Chondrocyte (in vitro differentiated cells): ENCODE data around the gene IFNAR1. TPM values are rescaled to one million over a fixed set of nuclear protein-coding genes. Genes with fewer than 3 reads are reported as not detected.

Experiments
- DNase-seq: peaks from one replicate; pipeline ENCODE4 v3.0.0; 2021; ENCODE audit warnings: mixed read lengths, low spot score
- H3K27ac Mint-ChIP-seq: one replicate; pipeline ENCODE4 v1.8.0; 2021; ENCODE audit warnings: mild to moderate bottlenecking, moderate library complexity, mixed read lengths; ENCODE audit not compliant: unreplicated experiment
- H3K27me3 Mint-ChIP-seq: 2 replicates; pipeline ENCODE4 v1.8.0; 2021; ENCODE audit warnings: low read depth, mixed read lengths
- H3K36me3 Mint-ChIP-seq: 2 replicates; pipeline ENCODE4 v1.8.0; 2021; ENCODE audit warnings: low read depth, mixed read lengths
- H3K4me1 Mint-ChIP-seq: 2 replicates; pipeline ENCODE4 v1.8.0; 2021; ENCODE audit warnings: low read depth, mild to moderate bottlenecking, mixed read lengths
- H3K4me3 Mint-ChIP-seq: one replicate; pipeline ENCODE4 v1.8.0; 2021; ENCODE audit warnings: mild to moderate bottlenecking, moderate library complexity, mixed read lengths; ENCODE audit not compliant: unreplicated experiment
- H3K9me3 Mint-ChIP-seq: 2 replicates; pipeline ENCODE4 v1.8.0; 2021; ENCODE audit warnings: low read depth, mixed read lengths
- CTCF ChIP-seq: fragments of 200-600 bp; sonication (generic); IDR thresholded peaks from 2 replicates; pipeline ENCODE4 v1.5.0; 2021; ENCODE audit warnings: antibody characterized with exemption, mild to moderate bottlenecking, moderate library complexity
- total RNA-seq: library from RNA; stranded (reverse); gene quantifications from 3 replicates; pipeline ENCODE4 v1.2.1, GENCODE V29; 2021

Gene IFNAR1
- total RNA-seq, 1 donor from 2014 or later = 47.7 TPM

GRCh38 chr21:33330726-33331125, 6.0 kb downstream of the IFNAR1 start:
- Mint-ChIP-seq H3K27me3 (no peaks in the 10 kb centered on the region), H3K9me3 (peaks cover 18% of the 10 kb centered on the region), H3K4me3 (no peak overlapping the region), H3K36me3 (peaks cover 11% of the 10 kb centered on the region), H3K4me1 (peaks cover 23% of the 10 kb centered on the region), H3K27ac (no peak overlapping the region)
- no peak for DNase-seq
- TF ChIP-seq CTCF = no peak

GRCh38 chr21:33332143-33332542, 7.4 kb downstream of the IFNAR1 start:
- no peak overlapping the region for H3K27ac Mint-ChIP-seq
- peaks cover 11% of the 10 kb centered on the region for H3K36me3 Mint-ChIP-seq
- DNase-seq = no peak
- no peak for TF ChIP-seq CTCF
- no peak overlapping the region for H3K4me3 Mint-ChIP-seq
- H3K4me1 Mint-ChIP-seq = peaks cover 14% of the 10 kb centered on the region
- no peaks in the 10 kb centered on the region for H3K27me3 Mint-ChIP-seq
- peaks cover 18% of the 10 kb centered on the region for H3K9me3 Mint-ChIP-seq

GRCh38 chr21:33334191-33334590, 9.4 kb downstream of the IFNAR1 start:
- no peak overlapping the region for H3K4me3 Mint-ChIP-seq
- no peak overlapping the region for H3K27ac Mint-ChIP-seq
- H3K36me3 Mint-ChIP-seq = peaks cover 12% of the 10 kb centered on the region
- no peak for DNase-seq
- no peak for TF ChIP-seq CTCF
- peaks cover 18% of the 10 kb centered on the region for H3K9me3 Mint-ChIP-seq
- H3K27me3 Mint-ChIP-seq = no peaks in the 10 kb centered on the region
- H3K4me1 Mint-ChIP-seq = no peaks in the 10 kb centered on the region

GRCh38 chr21:33334824-33335223, 10.1 kb downstream of the IFNAR1 start:
- no peak for DNase-seq
- peaks cover 12% of the 10 kb centered on the region for H3K36me3 Mint-ChIP-seq
- H3K4me3 Mint-ChIP-seq = no peak overlapping the region
- H3K9me3 Mint-ChIP-seq = peaks cover 18% of the 10 kb centered on the region
- H3K4me1 Mint-ChIP-seq = no peaks in the 10 kb centered on the region
- H3K27me3 Mint-ChIP-seq = no peaks in the 10 kb centered on the region
- no peak for TF ChIP-seq CTCF
- H3K27ac Mint-ChIP-seq = no peak overlapping the region

GRCh38 chr21:33339135-33339534, 14.4 kb downstream of the IFNAR1 start:
- no peak for DNase-seq
- peaks cover 1% of the 10 kb centered on the region for H3K9me3 Mint-ChIP-seq
- H3K27ac Mint-ChIP-seq = no peak overlapping the region
- peaks cover 3% of the 10 kb centered on the region for H3K4me1 Mint-ChIP-seq
- H3K27me3 Mint-ChIP-seq = no peaks in the 10 kb centered on the region
- no peak overlapping the region for H3K4me3 Mint-ChIP-seq
- H3K36me3 Mint-ChIP-seq = peaks cover 9% of the 10 kb centered on the region
- no peak for TF ChIP-seq CTCF
